BLaER1 (cell line): ENCODE data around the gene PLGLB1.
"Not testable (repeated sequence)": the region's sequence is repeated elsewhere in the genome, so short reads cannot be mapped to it uniquely, and the experiment has no call there.

Source experiments
- H3K27ac ChIP-seq: shearing (Covaris generic); formaldehyde crosslinking; 2 replicates; pipeline ENCODE4 v1.8.1; 2022
- H3K27me3 ChIP-seq: shearing (Covaris generic); formaldehyde crosslinking; 2 replicates; pipeline ENCODE4 v1.8.1; 2022
- H3K36me3 ChIP-seq: shearing (Covaris generic); formaldehyde crosslinking; 2 replicates; pipeline ENCODE4 v1.8.1; 2022
- H3K4me1 ChIP-seq: shearing (Covaris generic); formaldehyde crosslinking; 2 replicates; pipeline ENCODE4 v1.8.1; 2022
- H3K4me2 ChIP-seq: shearing (Covaris generic); formaldehyde crosslinking; 2 replicates; pipeline ENCODE4 v1.8.1; 2022
- H3K4me3 ChIP-seq: shearing (Covaris generic); formaldehyde crosslinking; 2 replicates; pipeline ENCODE4 v1.8.1; 2022
- H3K9ac ChIP-seq: shearing (Covaris generic); formaldehyde crosslinking; 2 replicates; pipeline ENCODE4 v1.8.1; 2022
- H3K9me3 ChIP-seq: shearing (Covaris generic); formaldehyde crosslinking; 2 replicates; pipeline ENCODE4 v1.8.1; 2022
- H4K20me1 ChIP-seq: shearing (Covaris generic); formaldehyde crosslinking; 2 replicates; pipeline ENCODE4 v1.8.1; 2022

The PLGLB1 gene

DNA sequence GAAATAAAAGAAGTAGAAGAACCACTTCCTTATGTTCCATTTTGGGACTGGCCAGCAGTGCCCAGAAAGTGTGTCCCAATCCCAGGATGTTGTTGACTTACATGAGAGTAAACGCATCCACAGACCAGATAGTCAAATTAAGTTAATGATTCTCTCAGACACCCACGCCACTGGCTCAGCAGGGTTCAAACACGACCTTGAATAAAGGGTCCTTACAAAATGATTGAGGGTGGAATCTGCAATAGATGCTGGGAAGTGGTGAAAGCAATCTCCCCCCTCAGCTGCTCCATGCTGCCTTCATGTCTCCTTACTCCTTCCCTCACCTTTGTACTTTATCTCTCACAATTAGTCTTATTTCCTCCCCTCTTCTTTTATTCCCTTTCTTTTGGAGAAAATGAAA, at the start of gene PLGLB1:
PLGLB1 (minus strand) TSS at position 101 of the 400 bp plus-strand sequence; CDS start at position 40, 61 bp downstream.
- not testable (repeated sequence) for H3K27me3 ChIP-seq, H3K27ac ChIP-seq, H3K4me3 ChIP-seq, H3K9ac ChIP-seq, H3K4me1 ChIP-seq, H3K4me2 ChIP-seq, H3K36me3 ChIP-seq, H4K20me1 ChIP-seq, H3K9me3 ChIP-seq

- not testable (repeated sequence) for H3K36me3 ChIP-seq, H3K4me2 ChIP-seq, H3K27ac ChIP-seq, H3K9me3 ChIP-seq, H3K4me3 ChIP-seq, H3K27me3 ChIP-seq, H3K4me1 ChIP-seq, H3K9ac ChIP-seq
- peaks cover 31% of the 10 kb centered on the region for H4K20me1 ChIP-seq
Measured at GRCh38 chr2:87064305-87064704, 42.7 kb upstream of the PLGLB1 start.

DNA sequence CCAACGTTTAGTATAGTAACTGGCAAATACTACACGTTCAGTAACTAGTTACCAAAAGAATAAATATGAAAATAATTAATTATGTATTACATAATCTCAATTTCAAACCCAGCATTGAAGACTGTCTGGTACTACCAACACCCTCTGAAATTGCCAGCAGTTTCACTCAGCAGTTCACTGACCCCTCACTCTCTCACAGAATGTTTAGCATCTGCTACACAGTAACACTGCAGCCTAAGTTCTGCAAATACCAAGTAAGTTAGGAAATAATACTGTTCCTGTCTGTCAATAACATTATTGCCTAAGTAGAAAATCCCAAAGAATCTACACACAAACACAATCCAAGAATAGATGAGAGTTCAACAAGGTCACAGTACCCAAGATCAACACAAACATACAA, 41.8 kb upstream of the PLGLB1 start:
- not testable (repeated sequence) for H3K4me2 ChIP-seq, H3K4me3 ChIP-seq, H3K27ac ChIP-seq, H3K36me3 ChIP-seq, H3K9ac ChIP-seq, H3K9me3 ChIP-seq, H3K27me3 ChIP-seq, H3K4me1 ChIP-seq
- H4K20me1 ChIP-seq: peaks cover 25% of the 10 kb centered on the region

GRCh38 chr2:87061519-87061918, 39.9 kb upstream of the PLGLB1 start:
- H3K4me3 ChIP-seq, H3K4me2 ChIP-seq, H3K9me3 ChIP-seq, H3K27ac ChIP-seq, H3K27me3 ChIP-seq, H3K4me1 ChIP-seq, H3K9ac ChIP-seq, H4K20me1 ChIP-seq, H3K36me3 ChIP-seq: not testable (repeated sequence)

- not testable (repeated sequence) for H3K9me3 ChIP-seq, H3K27me3 ChIP-seq, H3K27ac ChIP-seq, H3K4me3 ChIP-seq, H3K4me2 ChIP-seq, H3K4me1 ChIP-seq, H3K36me3 ChIP-seq, H3K9ac ChIP-seq
- H4K20me1 ChIP-seq: peaks cover 13% of the 10 kb centered on the region
Measured at GRCh38 chr2:87057606-87058005, 36.0 kb upstream of the PLGLB1 start.

GRCh38 chr2:87056843-87057242, 35.2 kb upstream of the PLGLB1 start:
- H3K9ac ChIP-seq, H3K27me3 ChIP-seq, H3K36me3 ChIP-seq, H3K27ac ChIP-seq, H3K9me3 ChIP-seq, H3K4me2 ChIP-seq, H3K4me3 ChIP-seq, H3K4me1 ChIP-seq: not testable (repeated sequence)
- H4K20me1 ChIP-seq: peaks cover 15% of the 10 kb centered on the region

- not testable (repeated sequence) for H3K27ac ChIP-seq, H3K36me3 ChIP-seq, H3K9ac ChIP-seq, H3K27me3 ChIP-seq, H3K9me3 ChIP-seq, H3K4me3 ChIP-seq, H3K4me2 ChIP-seq, H3K4me1 ChIP-seq
- peaks cover 19% of the 10 kb centered on the region for H4K20me1 ChIP-seq
Measured at GRCh38 chr2:87056435-87056834, 34.8 kb upstream of the PLGLB1 start.

DNA sequence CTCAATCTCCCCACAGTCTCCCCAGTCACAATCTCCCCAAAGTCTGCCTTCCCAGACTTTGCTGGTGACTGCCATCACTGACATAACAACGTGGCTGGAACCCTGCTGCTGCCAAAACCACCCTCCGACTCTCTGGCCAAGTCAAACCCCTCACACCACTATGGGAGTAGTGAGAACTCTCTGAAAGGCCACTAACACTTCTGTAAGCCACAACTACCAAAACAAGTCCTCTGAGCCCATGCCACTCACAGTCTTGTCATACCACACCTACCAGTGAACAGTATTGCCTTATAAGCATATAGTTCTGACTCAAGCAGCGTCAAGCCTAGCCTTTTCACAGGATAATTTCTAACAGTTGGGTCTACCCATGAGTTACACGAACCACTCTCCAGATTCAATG, 32.7 kb upstream of the PLGLB1 start:
- H3K27me3 ChIP-seq, H3K27ac ChIP-seq, H3K4me1 ChIP-seq, H3K9ac ChIP-seq, H3K4me2 ChIP-seq, H3K4me3 ChIP-seq, H3K9me3 ChIP-seq: not testable (repeated sequence)
- H3K36me3 ChIP-seq: peaks cover 16% of the 10 kb centered on the region
- H4K20me1 ChIP-seq: peaks cover 24% of the 10 kb centered on the region

GRCh38 chr2:87041321-87041978, 19.8 kb upstream of the PLGLB1 start:
- not testable (repeated sequence) for H3K27me3 ChIP-seq, H3K4me1 ChIP-seq, H3K4me2 ChIP-seq, H3K9me3 ChIP-seq, H4K20me1 ChIP-seq, H3K9ac ChIP-seq, H3K4me3 ChIP-seq, H3K36me3 ChIP-seq, H3K27ac ChIP-seq

DNA sequence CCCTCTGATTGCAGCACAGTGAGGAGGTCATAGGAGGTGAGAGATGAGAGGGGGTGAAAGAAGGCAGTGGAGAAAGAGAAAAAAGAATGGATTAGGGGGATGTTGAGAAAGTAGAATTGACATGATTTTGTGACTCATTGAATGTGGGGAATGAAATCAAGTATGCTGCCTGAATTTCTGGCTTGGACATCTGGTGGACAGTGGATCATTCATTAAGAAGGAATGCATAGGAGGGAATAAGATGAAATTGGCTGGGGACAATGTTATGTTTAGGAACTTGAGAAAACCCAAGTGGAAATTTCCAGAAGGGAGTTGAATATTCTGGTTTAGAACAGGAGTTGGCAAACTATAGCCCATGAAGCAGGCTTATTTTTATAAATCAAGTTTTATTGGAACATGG, 7.0 kb upstream of the PLGLB1 start:
- not testable (repeated sequence) for H3K36me3 ChIP-seq, H3K9me3 ChIP-seq, H3K4me2 ChIP-seq, H3K27ac ChIP-seq, H3K27me3 ChIP-seq, H3K4me3 ChIP-seq, H3K4me1 ChIP-seq, H4K20me1 ChIP-seq, H3K9ac ChIP-seq

DNA sequence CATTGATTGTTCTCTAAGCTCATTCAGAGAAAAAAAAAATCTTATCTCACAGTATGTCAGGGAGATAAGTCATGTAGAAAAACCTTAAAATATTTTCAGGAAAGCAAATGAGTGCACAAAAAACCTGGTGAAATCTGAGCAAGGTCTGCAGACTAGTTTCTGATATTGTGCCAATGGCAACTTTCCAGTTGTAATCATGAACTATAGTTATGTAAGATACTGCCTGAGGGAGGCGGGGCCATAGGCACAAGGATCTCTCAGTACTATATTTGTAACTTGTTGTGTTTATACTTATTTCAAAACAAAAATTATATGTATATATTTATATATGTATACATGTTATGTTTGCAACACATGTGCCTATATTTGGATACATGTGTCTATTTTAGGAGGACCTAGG, 5.2 kb upstream of the PLGLB1 start:
- H4K20me1 ChIP-seq, H3K4me2 ChIP-seq, H3K9ac ChIP-seq, H3K27ac ChIP-seq, H3K4me3 ChIP-seq, H3K4me1 ChIP-seq, H3K36me3 ChIP-seq, H3K27me3 ChIP-seq, H3K9me3 ChIP-seq: not testable (repeated sequence)

DNA sequence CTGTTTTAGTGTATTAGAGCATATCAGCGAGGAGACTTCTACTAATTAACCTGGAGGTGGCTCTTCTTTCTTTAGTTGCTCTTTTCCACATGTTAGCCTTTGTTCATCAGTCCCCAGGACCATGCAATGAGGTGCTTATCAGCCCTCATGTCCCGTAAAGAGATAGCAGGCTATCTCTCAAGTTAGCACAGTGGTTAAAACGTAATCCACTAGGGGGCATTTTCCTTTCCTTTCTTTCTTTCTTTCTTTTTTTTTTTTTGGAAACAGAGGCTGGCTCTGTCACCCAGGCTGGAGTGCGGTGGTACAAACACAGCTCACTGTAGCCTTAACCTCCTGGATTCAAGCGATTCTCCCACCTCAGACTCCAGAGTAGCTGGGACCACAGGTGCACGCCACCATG, 4.3 kb upstream of the PLGLB1 start:
- H3K27ac ChIP-seq, H3K9me3 ChIP-seq, H4K20me1 ChIP-seq, H3K27me3 ChIP-seq, H3K36me3 ChIP-seq, H3K4me1 ChIP-seq, H3K4me2 ChIP-seq, H3K9ac ChIP-seq, H3K4me3 ChIP-seq: not testable (repeated sequence)

GRCh38 chr2:87023988-87024615, 2.5 kb upstream of the PLGLB1 start:
- H4K20me1 ChIP-seq, H3K9me3 ChIP-seq, H3K4me3 ChIP-seq, H3K27ac ChIP-seq, H3K36me3 ChIP-seq, H3K27me3 ChIP-seq, H3K9ac ChIP-seq, H3K4me1 ChIP-seq, H3K4me2 ChIP-seq: not testable (repeated sequence)

DNA sequence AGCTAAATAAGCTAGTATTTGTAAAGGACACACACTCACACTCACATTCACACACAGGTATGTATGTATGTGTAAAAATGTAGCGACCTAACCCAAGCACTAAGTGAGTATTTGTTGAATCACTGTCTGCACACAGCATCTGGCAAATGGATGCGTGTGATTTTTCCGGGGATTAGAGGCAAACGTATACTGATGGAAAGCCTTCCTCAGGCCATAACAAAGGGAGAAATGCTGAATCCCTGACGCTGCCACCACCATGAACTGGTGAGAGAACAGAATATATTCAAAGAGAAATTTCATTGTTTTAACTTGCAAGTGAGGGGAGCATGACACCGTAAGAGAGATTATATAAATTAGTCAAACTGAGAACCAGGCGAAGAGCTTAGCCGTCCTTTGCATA, 601 bp downstream of the PLGLB1 start:
- not testable (repeated sequence) for H3K27ac ChIP-seq, H3K36me3 ChIP-seq, H3K4me1 ChIP-seq, H3K27me3 ChIP-seq, H3K4me2 ChIP-seq, H3K4me3 ChIP-seq, H3K9me3 ChIP-seq, H4K20me1 ChIP-seq, H3K9ac ChIP-seq

- H3K9me3 ChIP-seq, H3K4me1 ChIP-seq, H3K4me2 ChIP-seq, H3K27me3 ChIP-seq, H3K27ac ChIP-seq, H3K4me3 ChIP-seq, H3K36me3 ChIP-seq, H3K9ac ChIP-seq, H4K20me1 ChIP-seq: not testable (repeated sequence)
Measured at GRCh38 chr2:87019053-87019452, 2.6 kb downstream of the PLGLB1 start.
